K562 (cell line): ENCODE data around the gene CHCHD1. TPM values are rescaled to one million over a fixed set of nuclear protein-coding genes. Genes with fewer than 3 reads are reported as not detected.

Experiments
- CC2D1A ChIP-seq: fragments of 450-650 bp; IDR thresholded peaks from 2 replicates; pipeline ENCODE4 v1.6.1; 2017; ENCODE audit warnings: mild to moderate bottlenecking
- FOXK2 ChIP-seq, 2 experiments: fragments of 450-650 bp; IDR thresholded peaks in 1 of 2; conservative IDR thresholded peaks in 1 of 2; 2 replicates each; pipeline ENCODE4 v1.6.1; 2016; ENCODE audit warnings: low read depth in 2 of 2, mild to moderate bottlenecking in 1 of 2
- FOXM1 ChIP-seq, 2 experiments: fragments of 450-650 bp in 1 of 2; sonication (generic) in 1 of 2; formaldehyde crosslinking in 1 of 2; IDR thresholded peaks; 2 replicates each; pipeline versions ENCODE4 v1.6.1 to v1.9.0; 2017 to 2022; ENCODE audit warnings: low read depth in 2 of 2, mild to moderate bottlenecking in 2 of 2, missing genetic modification reagents in 1 of 2, moderate library complexity in 1 of 2
- HIVEP1 ChIP-seq: fragments of 250-450 bp; sonication (Bioruptor Pico); IDR thresholded peaks from 2 replicates; pipeline ENCODE4 v1.4.0; 2020; ENCODE audit warnings: mild to moderate bottlenecking
- PATZ1 ChIP-seq: fragments of 250-450 bp; sonication (Bioruptor Pico); IDR thresholded peaks from 2 replicates; pipeline ENCODE4 v1.5.0; 2020; ENCODE audit warnings: mild to moderate bottlenecking, borderline replicate concordance
- RBFOX2 ChIP-seq: fragments of 200-400 bp; formaldehyde crosslinking; IDR thresholded peaks from 2 replicates; pipeline ENCODE4 v1.6.1; 2017; ENCODE audit warnings: low read depth, mild to moderate bottlenecking, low read length, moderate library complexity
- RFX1 ChIP-seq: fragments of 450-650 bp; IDR thresholded peaks from 2 replicates; pipeline ENCODE4 v1.6.1; 2016; ENCODE audit warnings: mild to moderate bottlenecking, moderate library complexity
- RFX7 ChIP-seq: fragments of 250-450 bp; sonication (Bioruptor Pico); IDR thresholded peaks from 2 replicates; pipeline ENCODE4 v1.5.1; 2021; ENCODE audit warnings: mild to moderate bottlenecking
- SMAD2 ChIP-seq: fragments of 150-350 bp; IDR thresholded peaks from 2 replicates; pipeline ENCODE4 v1.6.1; 2014; ENCODE audit warnings: low read depth, mild to moderate bottlenecking, low read length
- SMARCE1 ChIP-seq: fragments of 450-650 bp; IDR thresholded peaks from 2 replicates; pipeline ENCODE4 v1.7.1; 2016; ENCODE audit warnings: mild to moderate bottlenecking
- SPI1 ChIP-seq: IDR thresholded peaks from 2 replicates; pipeline ENCODE4 v1.6.1; 2011; ENCODE audit warnings: low read depth, low read length, control low read depth, borderline replicate concordance
- TEAD4 ChIP-seq, 2 experiments: sonication (generic) in 1 of 2; formaldehyde crosslinking in 1 of 2; IDR thresholded peaks; 2 replicates each; pipeline versions ENCODE4 v1.6.1 to v1.8.0; 2012 to 2022; ENCODE audit warnings: borderline replicate concordance in 1 of 2, inconsistent platforms in 1 of 2, low read length in 1 of 2, mild to moderate bottlenecking in 1 of 2, missing genetic modification reagents in 1 of 2
- THAP7 ChIP-seq: fragments of 250-450 bp; sonication (Bioruptor Pico); IDR thresholded peaks from 2 replicates; pipeline ENCODE4 v1.5.0; 2021
- TRIM28 ChIP-seq: fragments of 450-650 bp; IDR thresholded peaks from 2 replicates; pipeline ENCODE4 v1.6.1; 2017
- ZNF140 ChIP-seq: fragments of 250-450 bp; sonication (Bioruptor Pico); IDR thresholded peaks from 2 replicates; pipeline ENCODE4 v1.8.0; 2021; ENCODE audit warnings: moderate library complexity, mild to moderate bottlenecking, inconsistent platforms
- ZNF77 ChIP-seq: fragments of 250-450 bp; sonication (Bioruptor Pico); IDR thresholded peaks from 2 replicates; pipeline ENCODE4 v1.5.0; 2020
- polyA plus RNA-seq, 8 experiments: library from polyadenylated mRNA; depleted of rRNA in 4 of 8; stranded (reverse) in 5 of 8; unstranded in 3 of 8; fragments of >200 nt; fragmentation: Nextera tagmentation in 2 of 8; fragmentation: Illumina TruSeq in 1 of 8; extraction: Ambion mirVana in 2 of 8; extraction: Trizol in 1 of 8; gene quantifications; 2 replicates each; pipeline versions ENCODE4 v1.2.1 to v1.2.3, GENCODE V29; 2011 to 2014; ENCODE audit warnings: inconsistent platforms in 1 of 8, missing spikeins in 1 of 8
- total RNA-seq, 7 experiments: library from RNA; depleted of rRNA in 6 of 7; stranded (reverse); fragments of >200 nt in 6 of 7; fragmentation: Illumina TruSeq in 2 of 7; extraction: Trizol in 2 of 7; gene quantifications; 2 replicates each; pipeline versions ENCODE4 v1.2.1 to v1.2.3, GENCODE V29; 2011 to 2021; ENCODE audit warnings: low replicate concordance in 1 of 7
- TF ChIP-seq, protein P1 (sequence below): fragments of 250-450 bp; sonication (Bioruptor Pico); IDR thresholded peaks from 2 replicates; pipeline ENCODE4 v1.4.0; 2020
- TF ChIP-seq, protein P2 (sequence below): fragments of 200-800 bp; sonication (Bioruptor generic); IDR thresholded peaks from 2 replicates; pipeline ENCODE4 v1.6.1; 2017; ENCODE audit warnings: missing genetic modification characterization, missing compliant biosample characterization
- TF ChIP-seq, protein P3 (sequence below): fragments of 450-650 bp; IDR thresholded peaks from 2 replicates; pipeline ENCODE4 v1.6.1; 2016; ENCODE audit warnings: mild to moderate bottlenecking

The CHCHD1 gene
- total and polyA plus RNA-seq, 9 of the 15 experiments (the other 6 are each of a cell fraction or from before 2014, with no cell fraction given): 52.9 to 126 (median 83.4) TPM

DNA sequence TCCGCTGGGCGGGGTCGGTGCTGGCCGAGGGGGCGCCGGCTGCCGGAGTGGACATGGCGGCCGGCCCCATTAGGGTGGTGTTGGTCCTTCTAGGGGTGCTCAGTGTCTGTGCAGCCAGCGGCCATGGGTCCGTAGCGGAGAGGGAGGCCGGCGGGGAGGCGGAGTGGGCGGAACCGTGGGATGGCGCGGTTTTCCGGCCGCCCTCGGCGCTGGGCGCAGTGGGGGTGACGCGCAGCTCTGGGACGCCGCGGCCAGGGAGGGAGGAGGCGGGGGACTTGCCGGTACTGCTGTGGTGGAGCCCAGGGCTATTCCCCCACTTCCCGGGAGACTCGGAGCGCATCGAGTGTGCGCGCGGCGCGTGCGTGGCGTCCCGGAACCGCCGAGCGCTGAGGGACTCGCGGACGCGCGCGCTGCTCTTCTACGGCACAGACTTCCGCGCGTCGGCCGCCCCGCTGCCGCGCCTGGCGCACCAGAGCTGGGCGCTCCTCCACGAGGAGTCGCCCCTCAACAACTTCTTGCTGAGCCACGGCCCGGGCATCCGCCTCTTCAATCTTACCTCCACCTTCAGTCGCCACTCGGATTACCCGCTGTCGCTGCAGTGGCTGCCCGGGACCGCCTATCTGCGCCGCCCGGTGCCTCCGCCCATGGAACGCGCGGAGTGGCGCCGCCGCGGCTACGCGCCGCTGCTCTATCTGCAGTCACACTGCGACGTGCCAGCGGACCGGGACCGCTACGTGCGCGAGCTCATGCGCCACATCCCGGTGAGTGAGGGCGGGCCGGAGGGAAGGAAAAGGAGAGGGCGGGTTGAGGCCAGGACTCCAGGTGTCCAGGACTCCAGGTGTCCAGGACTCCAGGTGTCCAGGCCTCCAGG, 9.3 kb upstream of the CHCHD1 start (continued):
- TF ChIP-seq TRIM28: no peak
- no peak for TF ChIP-seq CC2D1A
- TF ChIP-seq ZNF140 (CRISPR knock-in tag): no peak
- TF ChIP-seq RFX7 (CRISPR knock-in tag): peak; percentile 70; the same call in 1 of the 2 replicates
- TF ChIP-seq, protein P1, sequence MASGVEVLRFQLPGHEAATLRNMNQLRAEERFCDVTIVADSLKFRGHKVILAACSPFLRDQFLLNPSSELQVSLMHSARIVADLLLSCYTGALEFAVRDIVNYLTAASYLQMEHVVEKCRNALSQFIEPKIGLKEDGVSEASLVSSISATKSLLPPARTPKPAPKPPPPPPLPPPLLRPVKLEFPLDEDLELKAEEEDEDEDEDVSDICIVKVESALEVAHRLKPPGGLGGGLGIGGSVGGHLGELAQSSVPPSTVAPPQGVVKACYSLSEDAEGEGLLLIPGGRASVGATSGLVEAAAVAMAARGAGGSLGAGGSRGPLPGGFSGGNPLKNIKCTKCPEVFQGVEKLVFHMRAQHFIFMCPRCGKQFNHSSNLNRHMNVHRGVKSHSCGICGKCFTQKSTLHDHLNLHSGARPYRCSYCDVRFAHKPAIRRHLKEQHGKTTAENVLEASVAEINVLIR (CRISPR knock-in tag): peak; percentile 85
- no peak for TF ChIP-seq SPI1
- peak; percentile 79; the same call in 1 of the 2 replicates for TF ChIP-seq PATZ1
- TF ChIP-seq, protein P2, sequence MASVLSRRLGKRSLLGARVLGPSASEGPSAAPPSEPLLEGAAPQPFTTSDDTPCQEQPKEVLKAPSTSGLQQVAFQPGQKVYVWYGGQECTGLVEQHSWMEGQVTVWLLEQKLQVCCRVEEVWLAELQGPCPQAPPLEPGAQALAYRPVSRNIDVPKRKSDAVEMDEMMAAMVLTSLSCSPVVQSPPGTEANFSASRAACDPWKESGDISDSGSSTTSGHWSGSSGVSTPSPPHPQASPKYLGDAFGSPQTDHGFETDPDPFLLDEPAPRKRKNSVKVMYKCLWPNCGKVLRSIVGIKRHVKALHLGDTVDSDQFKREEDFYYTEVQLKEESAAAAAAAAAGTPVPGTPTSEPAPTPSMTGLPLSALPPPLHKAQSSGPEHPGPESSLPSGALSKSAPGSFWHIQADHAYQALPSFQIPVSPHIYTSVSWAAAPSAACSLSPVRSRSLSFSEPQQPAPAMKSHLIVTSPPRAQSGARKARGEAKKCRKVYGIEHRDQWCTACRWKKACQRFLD (CRISPR knock-in tag): peak; percentile 78; the same call in 1 of the 2 replicates
- peak; percentile 59; the same call in 1 of the 2 replicates for TF ChIP-seq ZNF77 (CRISPR knock-in tag)
- TF ChIP-seq RBFOX2: peak; percentile 93
- no peak for TF ChIP-seq RFX1
- TF ChIP-seq HIVEP1 (CRISPR knock-in tag): no peak
- TF ChIP-seq SMARCE1: no peak
- TF ChIP-seq SMAD2: no peak
- TF ChIP-seq TEAD4 (IDR thresholded peaks at IDR 0.05; ENCODE audit: low read length): peak; percentile 5
- TF ChIP-seq TEAD4 (CRISPR knock-in tag; IDR thresholded peaks at IDR 0.05; ENCODE audit: borderline replicate concordance): peak; percentile 62; the same call in 1 of the 2 replicates
- TF ChIP-seq, protein P3, sequence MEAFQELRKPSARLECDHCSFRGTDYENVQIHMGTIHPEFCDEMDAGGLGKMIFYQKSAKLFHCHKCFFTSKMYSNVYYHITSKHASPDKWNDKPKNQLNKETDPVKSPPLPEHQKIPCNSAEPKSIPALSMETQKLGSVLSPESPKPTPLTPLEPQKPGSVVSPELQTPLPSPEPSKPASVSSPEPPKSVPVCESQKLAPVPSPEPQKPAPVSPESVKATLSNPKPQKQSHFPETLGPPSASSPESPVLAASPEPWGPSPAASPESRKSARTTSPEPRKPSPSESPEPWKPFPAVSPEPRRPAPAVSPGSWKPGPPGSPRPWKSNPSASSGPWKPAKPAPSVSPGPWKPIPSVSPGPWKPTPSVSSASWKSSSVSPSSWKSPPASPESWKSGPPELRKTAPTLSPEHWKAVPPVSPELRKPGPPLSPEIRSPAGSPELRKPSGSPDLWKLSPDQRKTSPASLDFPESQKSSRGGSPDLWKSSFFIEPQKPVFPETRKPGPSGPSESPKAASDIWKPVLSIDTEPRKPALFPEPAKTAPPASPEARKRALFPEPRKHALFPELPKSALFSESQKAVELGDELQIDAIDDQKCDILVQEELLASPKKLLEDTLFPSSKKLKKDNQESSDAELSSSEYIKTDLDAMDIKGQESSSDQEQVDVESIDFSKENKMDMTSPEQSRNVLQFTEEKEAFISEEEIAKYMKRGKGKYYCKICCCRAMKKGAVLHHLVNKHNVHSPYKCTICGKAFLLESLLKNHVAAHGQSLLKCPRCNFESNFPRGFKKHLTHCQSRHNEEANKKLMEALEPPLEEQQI: no peak
- peak in 1 of 2 experiments; percentile 8; a peak in 1 of 4 replicates for TF ChIP-seq FOXK2 (conservative IDR thresholded peaks at IDR 0.05 in 1 of 2, IDR thresholded peaks at IDR 0.05 in 1 of 2; ENCODE audit: low read depth in 2 of 2)
- peak; percentile 79 for TF ChIP-seq THAP7 (CRISPR knock-in tag)
- TF ChIP-seq FOXM1 (IDR thresholded peaks at IDR 0.05; ENCODE audit: low read depth): no peak
- peak; percentile 88; the same call in 1 of the 2 replicates for TF ChIP-seq FOXM1 (CRISPR knock-in tag; IDR thresholded peaks at IDR 0.05; ENCODE audit: low read depth)
